ENCODE data around the gene SLC5A10.
"Not testable (repeated sequence)": the region's sequence is repeated elsewhere in the genome, so short reads cannot be mapped to it uniquely, and the experiment has no call there.

The SLC5A10 gene

GRCh38 chr17:19017804-19018599, 66.0 kb downstream of the SLC5A10 start:
- DNase-seq (ENCODE audit: low read depth): no peak
- no peak overlapping the region for H3K4me3 ChIP-seq (ENCODE audit: low read depth, low read length)
- no peak for TF ChIP-seq CTCF (conservative IDR thresholded peaks at IDR 0.05; ENCODE audit: low read depth, low read length)

- no peak for DNase-seq (ENCODE audit: low read depth)
- no peak for TF ChIP-seq CTCF (conservative IDR thresholded peaks at IDR 0.05; ENCODE audit: low read depth, low read length)
Observed at GRCh38 chr17:19018600-19018950, 66.6 kb downstream of the SLC5A10 start.

GRCh38 chr17:19019041-19019941, 67.3 kb downstream of the SLC5A10 start:
- DNase-seq (ENCODE audit: low read depth): no peak
- H3K4me3 ChIP-seq (ENCODE audit: low read depth, low read length): no peak overlapping the region
- TF ChIP-seq CTCF (conservative IDR thresholded peaks at IDR 0.05; ENCODE audit: low read depth, low read length): no peak

More at GRCh38 chr17:19018600-19018950, 66.6 kb downstream of the SLC5A10 start:
- H3K4me3 ChIP-seq (ENCODE audit: low read depth, low read length): no peak overlapping the region

- no peak overlapping the region for H3K4me3 ChIP-seq (ENCODE audit: low read depth, low read length)
- DNase-seq (ENCODE audit: low read depth): no peak
- no peak for TF ChIP-seq CTCF (conservative IDR thresholded peaks at IDR 0.05; ENCODE audit: low read depth, low read length)
Observed at GRCh38 chr17:19020016-19020415, 68.1 kb downstream of the SLC5A10 start.

- DNase-seq (ENCODE audit: low read depth); H3K4me3 ChIP-seq (ENCODE audit: low read depth, low read length): not testable (repeated sequence)
Observed at GRCh38 chr17:19021011-19021621, 69.2 kb downstream of the SLC5A10 start.

- no peak for TF ChIP-seq CTCF (conservative IDR thresholded peaks at IDR 0.05; ENCODE audit: low read depth, low read length)
- no peak for DNase-seq (ENCODE audit: low read depth)
- H3K4me3 ChIP-seq (ENCODE audit: low read depth, low read length): no peak overlapping the region
Observed at GRCh38 chr17:19021622-19022083, 69.7 kb downstream of the SLC5A10 start.

- no peak for TF ChIP-seq CTCF (conservative IDR thresholded peaks at IDR 0.05; ENCODE audit: low read depth, low read length)
- H3K4me3 ChIP-seq (ENCODE audit: low read depth, low read length): no peak overlapping the region
- DNase-seq (ENCODE audit: low read depth): no peak
Observed at GRCh38 chr17:19022128-19022527, 70.2 kb downstream of the SLC5A10 start.

All from choroid plexus epithelial cell (primary cell).